Measurements from ENCODE around the gene PHF23.

The PHF23 gene

DNA sequence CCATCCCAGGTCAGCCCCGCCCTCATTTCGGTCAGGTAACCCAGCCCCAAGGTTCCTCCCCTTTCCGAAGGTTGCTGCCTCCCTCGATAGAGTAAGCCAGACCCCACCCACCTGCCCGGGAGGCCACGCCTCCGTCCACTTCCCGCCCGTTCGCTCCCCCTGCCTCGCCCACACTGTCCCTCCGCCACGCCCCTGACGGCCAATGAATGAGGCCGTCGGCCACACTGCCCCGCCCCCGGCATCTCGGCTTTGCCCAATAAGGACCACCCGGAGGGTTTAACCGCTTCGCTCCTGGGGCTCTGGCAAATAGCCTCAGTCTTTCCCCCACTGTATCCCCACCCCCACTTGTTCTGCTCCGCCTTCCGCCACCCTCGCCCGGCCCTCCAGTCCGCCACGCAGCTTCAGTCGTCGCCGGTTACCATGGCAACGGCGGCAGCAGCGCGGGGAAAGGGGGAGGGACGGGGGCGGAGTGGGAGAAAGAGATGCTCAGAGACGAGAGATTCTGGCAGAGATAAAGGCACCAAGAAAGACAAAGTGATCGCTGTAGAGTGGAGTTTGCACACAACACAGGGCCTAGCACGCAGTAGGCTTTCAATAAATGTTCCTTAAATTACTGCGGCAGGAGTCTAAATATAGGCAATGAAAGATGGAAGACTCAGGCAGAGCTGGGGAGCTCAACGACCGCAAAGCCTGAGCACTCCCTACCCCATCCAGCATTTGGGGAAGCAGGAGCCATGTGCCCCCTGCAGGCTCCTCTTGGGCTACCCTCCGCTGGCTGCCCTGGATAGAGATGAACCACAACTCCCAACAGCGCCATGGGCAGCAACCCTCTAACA, 24.7 kb downstream of the PHF23 start:
- H3K4me1 ChIP-seq (ENCODE audit: control insufficient read depth, low read depth, low read length) = peaks cover 20% of the 10 kb centered on the region
- peak overlapping the region; percentile 61 for H3K4me2 ChIP-seq (ENCODE audit: low read length)
- H2BK120ac ChIP-seq (ENCODE audit: low read depth, low read length) = no peak overlapping the region
- peak; percentile 99 for DNase-seq
- no peak overlapping the region for H2BK15ac ChIP-seq (replicated peaks; ENCODE audit: low read depth)
- H4K5ac ChIP-seq (ENCODE audit: low read length) = no peak overlapping the region
- no peaks in the 10 kb centered on the region for H3K36me3 ChIP-seq (ENCODE audit: control insufficient read depth, insufficient read depth, low read length)
- H3K4me3 ChIP-seq (ENCODE audit: low read length) = peak overlapping the region; percentile 5
- H3K27ac ChIP-seq (ENCODE audit: low read depth, low read length) = no peak overlapping the region
- H3K4ac ChIP-seq (ENCODE audit: low read depth, low read length) = no peak overlapping the region
- H3K18ac ChIP-seq (ENCODE audit: low read length) = no peak overlapping the region
- peak overlapping the region; percentile 16 for H3K9ac ChIP-seq (ENCODE audit: low read length)
- H2BK5ac ChIP-seq (ENCODE audit: low read length) = no peak overlapping the region
- H3K79me1 ChIP-seq (ENCODE audit: low read length) = peaks cover 4% of the 10 kb centered on the region
- H3K79me2 ChIP-seq (ENCODE audit: control insufficient read depth, insufficient read depth, low read length) = peaks cover 18% of the 10 kb centered on the region
- no peak overlapping the region for H2AK5ac ChIP-seq (ENCODE audit: low read length)
- H3K27me3 ChIP-seq (ENCODE audit: insufficient read depth, low read length, poor library complexity) = no peaks in the 10 kb centered on the region
- H3K56ac ChIP-seq (ENCODE audit: low read length) = no peak overlapping the region
- WGBS (ENCODE audit: extremely low coverage, insufficient coverage, low lambda C conversion rate) = no CpG with 5 or more reads among the region's 45 CpGs
- no peak overlapping the region for H3K23ac ChIP-seq (ENCODE audit: low read length)
- no peak overlapping the region for H4K8ac ChIP-seq (ENCODE audit: low read depth, low read length)

DNA sequence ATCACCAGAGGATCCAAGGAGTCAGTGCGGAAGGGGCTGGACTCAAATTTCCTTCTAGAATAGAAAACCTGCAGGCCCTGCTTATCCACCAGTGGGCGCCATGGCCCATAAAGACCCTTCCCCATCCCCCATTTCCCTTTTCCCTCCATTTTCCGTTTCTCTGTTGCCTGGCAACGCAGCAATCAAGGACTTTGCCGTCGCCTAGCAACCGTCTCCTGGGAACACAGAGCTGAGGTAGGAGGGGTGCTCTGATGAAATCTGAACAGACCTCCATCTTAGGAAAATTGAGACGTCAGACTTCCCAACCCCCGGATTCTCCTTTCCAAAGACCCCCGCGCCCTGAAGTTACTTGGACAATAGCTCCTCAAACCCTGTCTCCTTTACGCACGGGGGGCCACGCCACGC, 25.4 kb downstream of the PHF23 start:
- peak; percentile 100 for DNase-seq
- H2AK5ac ChIP-seq (ENCODE audit: low read length) = no peak overlapping the region
- peaks cover 18% of the 10 kb centered on the region for H3K79me2 ChIP-seq (ENCODE audit: control insufficient read depth, insufficient read depth, low read length)
- peaks cover 7% of the 10 kb centered on the region for H3K79me1 ChIP-seq (ENCODE audit: low read length)
- H3K4me3 ChIP-seq (ENCODE audit: low read length) = no peak overlapping the region
- no peak overlapping the region for H2BK120ac ChIP-seq (ENCODE audit: low read depth, low read length)
- peak overlapping the region; percentile 62 for H3K9ac ChIP-seq (ENCODE audit: low read length)
- H3K4me2 ChIP-seq (ENCODE audit: low read length) = peak overlapping the region; percentile 61
- H3K4me1 ChIP-seq (ENCODE audit: control insufficient read depth, low read depth, low read length) = peaks cover 24% of the 10 kb centered on the region
- H3K27me3 ChIP-seq (ENCODE audit: insufficient read depth, low read length, poor library complexity) = no peaks in the 10 kb centered on the region
- peak overlapping the region; percentile 78 for H3K56ac ChIP-seq (ENCODE audit: low read length)
- no peak overlapping the region for H3K4ac ChIP-seq (ENCODE audit: low read depth, low read length)
- H3K23ac ChIP-seq (ENCODE audit: low read length) = no peak overlapping the region
- WGBS (ENCODE audit: extremely low coverage, insufficient coverage, low lambda C conversion rate) = no CpG with 5 or more reads among the region's 15 CpGs
- H4K8ac ChIP-seq (ENCODE audit: low read depth, low read length) = no peak overlapping the region
- no peak overlapping the region for H3K27ac ChIP-seq (ENCODE audit: low read depth, low read length)
- H3K18ac ChIP-seq (ENCODE audit: low read length) = no peak overlapping the region
- H4K5ac ChIP-seq (ENCODE audit: low read length) = no peak overlapping the region
- H2BK5ac ChIP-seq (ENCODE audit: low read length) = no peak overlapping the region
- no peaks in the 10 kb centered on the region for H3K36me3 ChIP-seq (ENCODE audit: control insufficient read depth, insufficient read depth, low read length)
- no peak overlapping the region for H2BK15ac ChIP-seq (replicated peaks; ENCODE audit: low read depth)

DNA sequence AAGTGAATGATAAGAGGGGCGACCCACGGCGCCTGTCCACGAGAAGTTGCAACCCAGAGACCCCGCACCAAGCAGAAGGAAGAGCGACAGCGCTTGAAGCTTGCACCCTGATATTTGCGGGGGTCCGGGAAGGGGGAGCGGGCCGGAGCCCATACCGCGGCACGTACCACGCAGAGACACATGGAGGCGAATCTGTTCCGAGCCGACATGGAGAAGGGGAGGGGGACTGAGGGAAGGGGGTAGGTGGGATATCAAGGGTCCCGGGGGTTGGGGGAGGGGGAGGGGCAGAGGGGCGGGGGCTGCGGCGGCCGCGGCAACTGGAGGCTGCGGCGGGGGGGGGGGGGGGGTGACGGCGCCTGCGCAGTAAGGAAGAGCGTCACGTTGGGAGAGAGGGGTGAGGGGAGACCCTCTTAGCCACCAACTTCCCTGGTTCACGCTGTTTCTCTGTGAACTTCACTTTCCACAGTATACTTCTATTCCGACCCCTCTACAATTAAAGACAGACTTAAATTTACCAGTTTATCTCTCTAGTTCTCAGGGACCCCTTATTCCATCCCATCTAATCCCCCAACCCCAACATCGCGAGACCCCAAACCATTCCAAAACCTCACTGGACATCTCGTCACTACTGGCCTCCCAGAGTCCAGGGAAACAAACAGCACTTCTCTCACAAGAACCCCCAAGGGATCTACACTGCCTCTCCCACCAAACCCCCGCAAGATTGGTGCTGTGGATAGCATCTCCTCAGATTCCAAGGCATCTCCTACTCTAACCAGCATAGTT, 27.6 kb downstream of the PHF23 start:
- peak overlapping the region; percentile 47 for H3K4me3 ChIP-seq (ENCODE audit: low read length)
- peak overlapping the region; percentile 76 for H3K4me2 ChIP-seq (ENCODE audit: low read length)
- H3K79me1 ChIP-seq (ENCODE audit: low read length) = peaks cover 10% of the 10 kb centered on the region
- no peak overlapping the region for H2BK120ac ChIP-seq (ENCODE audit: low read depth, low read length)
- H3K9ac ChIP-seq (ENCODE audit: low read length) = peak overlapping the region; percentile 85
- no peak overlapping the region for H2BK15ac ChIP-seq (replicated peaks; ENCODE audit: low read depth)
- peak overlapping the region; percentile 49 for H3K4ac ChIP-seq (ENCODE audit: low read depth, low read length)
- no peak overlapping the region for H3K18ac ChIP-seq (ENCODE audit: low read length)
- no peak overlapping the region for H4K8ac ChIP-seq (ENCODE audit: low read depth, low read length)
- peaks cover 14% of the 10 kb centered on the region for H3K79me2 ChIP-seq (ENCODE audit: control insufficient read depth, insufficient read depth, low read length)
- H3K23ac ChIP-seq (ENCODE audit: low read length) = no peak overlapping the region
- H4K5ac ChIP-seq (ENCODE audit: low read length) = no peak overlapping the region
- peaks cover 23% of the 10 kb centered on the region for H3K4me1 ChIP-seq (ENCODE audit: control insufficient read depth, low read depth, low read length)
- H3K36me3 ChIP-seq (ENCODE audit: control insufficient read depth, insufficient read depth, low read length) = no peaks in the 10 kb centered on the region
- H2AK5ac ChIP-seq (ENCODE audit: low read length) = peak overlapping the region; percentile 54
- DNase-seq = peak; percentile 46
- no peaks in the 10 kb centered on the region for H3K27me3 ChIP-seq (ENCODE audit: insufficient read depth, low read length, poor library complexity)
- WGBS (ENCODE audit: extremely low coverage, insufficient coverage, low lambda C conversion rate) = no CpG with 5 or more reads among the region's 37 CpGs
- H3K56ac ChIP-seq (ENCODE audit: low read length) = peak overlapping the region; percentile 95
- no peak overlapping the region for H3K27ac ChIP-seq (ENCODE audit: low read depth, low read length)
- H2BK5ac ChIP-seq (ENCODE audit: low read length) = no peak overlapping the region

DNA sequence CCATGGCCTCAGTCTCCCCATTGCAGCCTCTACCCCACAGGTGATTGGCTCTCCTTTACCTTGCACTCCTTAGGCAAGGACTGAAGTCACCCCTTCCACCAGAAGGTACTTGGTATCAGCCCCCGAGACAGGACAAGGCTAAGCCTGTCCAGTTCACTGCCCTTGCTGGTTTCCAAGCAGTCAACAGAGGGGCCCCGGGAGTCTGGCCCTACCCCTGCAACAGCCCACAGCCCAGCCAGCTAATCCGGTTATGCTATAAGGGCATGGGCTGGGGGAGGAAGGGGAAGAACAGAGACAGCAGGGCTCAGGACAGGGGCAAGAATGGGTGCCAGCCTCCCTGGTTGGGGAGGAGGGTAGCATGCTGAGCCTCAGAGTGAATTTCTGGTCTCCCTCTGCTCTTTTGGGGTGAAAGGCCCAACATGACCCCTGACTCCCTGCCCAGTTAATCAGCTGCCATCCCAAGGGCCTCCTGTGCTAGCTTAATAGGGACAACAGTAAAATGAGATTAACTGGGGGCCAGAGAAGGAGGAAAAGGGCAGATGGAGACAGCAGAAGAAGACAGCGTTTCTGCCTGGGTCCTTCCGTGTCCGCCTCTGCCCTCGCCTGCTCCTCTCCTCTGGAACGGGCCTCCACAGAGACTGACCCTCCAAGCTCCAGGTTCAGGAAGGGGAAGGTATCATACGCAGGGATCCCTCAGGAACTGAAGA, 30.4 kb downstream of the PHF23 start:
- H3K79me1 ChIP-seq (ENCODE audit: low read length) = peaks cover 11% of the 10 kb centered on the region
- H3K27ac ChIP-seq (ENCODE audit: low read depth, low read length) = no peak overlapping the region
- no peak overlapping the region for H2BK120ac ChIP-seq (ENCODE audit: low read depth, low read length)
- peak overlapping the region; percentile 15 for H3K9ac ChIP-seq (ENCODE audit: low read length)
- H3K56ac ChIP-seq (ENCODE audit: low read length) = peak overlapping the region; percentile 56
- no peak for DNase-seq
- H2AK5ac ChIP-seq (ENCODE audit: low read length) = no peak overlapping the region
- no peaks in the 10 kb centered on the region for H3K27me3 ChIP-seq (ENCODE audit: insufficient read depth, low read length, poor library complexity)
- no peak overlapping the region for H3K23ac ChIP-seq (ENCODE audit: low read length)
- H3K79me2 ChIP-seq (ENCODE audit: control insufficient read depth, insufficient read depth, low read length) = peaks cover 11% of the 10 kb centered on the region
- H4K8ac ChIP-seq (ENCODE audit: low read depth, low read length) = no peak overlapping the region
- H2BK5ac ChIP-seq (ENCODE audit: low read length) = no peak overlapping the region
- H3K36me3 ChIP-seq (ENCODE audit: control insufficient read depth, insufficient read depth, low read length) = no peaks in the 10 kb centered on the region
- no CpG with 5 or more reads among the region's 9 CpGs for WGBS (ENCODE audit: extremely low coverage, insufficient coverage, low lambda C conversion rate)
- H3K4me2 ChIP-seq (ENCODE audit: low read length) = no peak overlapping the region
- H2BK15ac ChIP-seq (replicated peaks; ENCODE audit: low read depth) = no peak overlapping the region
- H3K4me3 ChIP-seq (ENCODE audit: low read length) = no peak overlapping the region
- H3K18ac ChIP-seq (ENCODE audit: low read length) = no peak overlapping the region
- H3K4ac ChIP-seq (ENCODE audit: low read depth, low read length) = no peak overlapping the region
- no peak overlapping the region for H4K5ac ChIP-seq (ENCODE audit: low read length)
- peaks cover 20% of the 10 kb centered on the region for H3K4me1 ChIP-seq (ENCODE audit: control insufficient read depth, low read depth, low read length)

DNA sequence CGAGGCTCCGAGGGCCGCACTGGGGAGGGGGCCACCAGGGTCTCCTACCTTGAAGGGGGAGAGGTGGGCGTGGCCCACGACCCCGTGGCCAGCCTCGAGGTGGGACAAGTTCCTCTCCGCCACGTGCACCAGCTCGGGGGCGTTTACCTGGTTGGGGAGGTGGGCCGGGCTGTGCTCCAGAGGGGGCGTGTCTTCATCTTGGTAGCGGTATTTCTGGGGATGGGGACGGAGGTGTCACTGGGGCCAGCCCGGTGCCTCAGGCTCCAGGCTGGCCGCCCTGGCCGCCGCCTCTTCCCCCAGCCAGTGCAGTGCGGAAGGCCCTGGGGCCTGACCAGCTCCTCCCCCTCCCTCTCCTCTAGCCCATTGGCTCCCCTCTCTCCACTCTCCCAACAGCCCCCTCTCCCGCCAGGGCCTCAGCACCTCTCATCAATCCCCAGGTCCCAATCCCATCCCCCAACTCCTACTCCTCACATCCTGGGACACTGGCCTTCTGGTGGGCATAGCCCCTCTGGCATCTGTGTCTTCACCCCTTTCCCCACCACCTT, 31.2 kb downstream of the PHF23 start:
- no peak overlapping the region for H2AK5ac ChIP-seq (ENCODE audit: low read length)
- no CpG with 5 or more reads among the region's 21 CpGs for WGBS (ENCODE audit: extremely low coverage, insufficient coverage, low lambda C conversion rate)
- H4K5ac ChIP-seq (ENCODE audit: low read length) = no peak overlapping the region
- no peak overlapping the region for H3K4ac ChIP-seq (ENCODE audit: low read depth, low read length)
- H3K27me3 ChIP-seq (ENCODE audit: insufficient read depth, low read length, poor library complexity) = no peaks in the 10 kb centered on the region
- H2BK15ac ChIP-seq (replicated peaks; ENCODE audit: low read depth) = no peak overlapping the region
- no peak overlapping the region for H2BK120ac ChIP-seq (ENCODE audit: low read depth, low read length)
- H3K9ac ChIP-seq (ENCODE audit: low read length) = peak overlapping the region; percentile 20
- H3K79me1 ChIP-seq (ENCODE audit: low read length) = peaks cover 15% of the 10 kb centered on the region
- H3K36me3 ChIP-seq (ENCODE audit: control insufficient read depth, insufficient read depth, low read length) = peaks cover 1% of the 10 kb centered on the region
- no peak overlapping the region for H3K23ac ChIP-seq (ENCODE audit: low read length)
- H3K18ac ChIP-seq (ENCODE audit: low read length) = peak overlapping the region; percentile 5
- peak overlapping the region; percentile 68 for H3K56ac ChIP-seq (ENCODE audit: low read length)
- no peak overlapping the region for H3K27ac ChIP-seq (ENCODE audit: low read depth, low read length)
- peaks cover 8% of the 10 kb centered on the region for H3K79me2 ChIP-seq (ENCODE audit: control insufficient read depth, insufficient read depth, low read length)
- no peak overlapping the region for H2BK5ac ChIP-seq (ENCODE audit: low read length)
- peaks cover 20% of the 10 kb centered on the region for H3K4me1 ChIP-seq (ENCODE audit: control insufficient read depth, low read depth, low read length)
- peak; percentile 88 for DNase-seq
- no peak overlapping the region for H3K4me3 ChIP-seq (ENCODE audit: low read length)
- H3K4me2 ChIP-seq (ENCODE audit: low read length) = peak overlapping the region; percentile 1
- H4K8ac ChIP-seq (ENCODE audit: low read depth, low read length) = no peak overlapping the region
